H9 (cell line): ENCODE data around the gene DGKB. TPM values are rescaled to one million over a fixed set of nuclear protein-coding genes. Genes with fewer than 3 reads are reported as not detected.

Source experiments
- DNase-seq: peaks from one replicate; pipeline ENCODE4 v3.0.0-alpha.2; 2017
- H2AFZ ChIP-seq: one replicate; pipeline ENCODE4 v1.6.1; 2013; ENCODE audit warnings: mild to moderate bottlenecking, low read length, control low read depth, moderate library complexity
- H2AK5ac ChIP-seq: 2 replicates; pipeline ENCODE4 v1.6.1; 2013; ENCODE audit warnings: low read length, control low read depth, mixed read lengths; ENCODE audit not compliant: insufficient read length
- H2BK120ac ChIP-seq: one replicate; pipeline ENCODE4 v1.6.1; 2013; ENCODE audit warnings: low read depth, mild to moderate bottlenecking, low read length, control low read depth, inconsistent platforms; ENCODE audit not compliant: poor library complexity, severe bottlenecking
- H2BK12ac ChIP-seq: 2 replicates; pipeline ENCODE4 v1.6.1; 2013; ENCODE audit warnings: low read length, control low read depth, mixed read lengths, low read depth; ENCODE audit not compliant: insufficient read length
- H2BK15ac ChIP-seq: 2 replicates; pipeline ENCODE4 v1.6.1; 2013; ENCODE audit warnings: low read depth, low read length, control low read depth
- H2BK20ac ChIP-seq: one replicate; pipeline ENCODE4 v1.6.1; 2013; ENCODE audit warnings: low read depth, mild to moderate bottlenecking, low read length, control low read depth, inconsistent platforms; ENCODE audit not compliant: poor library complexity, severe bottlenecking
- H2BK5ac ChIP-seq: 2 replicates; pipeline ENCODE4 v1.6.1; 2013; ENCODE audit warnings: low read length, control low read depth, mixed read lengths; ENCODE audit not compliant: insufficient read length
- H3K14ac ChIP-seq: 2 replicates; pipeline ENCODE4 v1.6.1; 2013; ENCODE audit warnings: low read length, control low read depth; ENCODE audit not compliant: insufficient read depth
- H3K18ac ChIP-seq: 2 replicates; pipeline ENCODE4 v1.6.1; 2013; ENCODE audit warnings: low read depth, mild to moderate bottlenecking, mixed read lengths, low read length, control low read depth; ENCODE audit not compliant: insufficient read length
- H3K23ac ChIP-seq: 2 replicates; pipeline ENCODE4 v1.6.1; 2013; ENCODE audit warnings: low read length, control low read depth, mixed read lengths, low read depth; ENCODE audit not compliant: insufficient read length
- H3K23me2 ChIP-seq: 2 replicates; pipeline ENCODE4 v1.6.1; 2013; ENCODE audit warnings: low read depth, mild to moderate bottlenecking, mixed read lengths, low read length, control low read depth; ENCODE audit not compliant: insufficient read length, poor library complexity, severe bottlenecking
- H3K27ac ChIP-seq: 2 replicates; pipeline ENCODE4 v1.5.1; 2013; ENCODE audit warnings: low read length, control low read depth, mixed read lengths, low read depth; ENCODE audit not compliant: insufficient read length
- H3K27me3 ChIP-seq: 2 replicates; pipeline ENCODE4 v1.6.1; 2013; ENCODE audit warnings: low read length, control low read depth, inconsistent platforms; ENCODE audit not compliant: insufficient read depth
- H3K4ac ChIP-seq: 2 replicates; pipeline ENCODE4 v1.6.1; 2013; ENCODE audit warnings: low read depth, mild to moderate bottlenecking, control low read depth, inconsistent platforms, low read length, moderate library complexity
- H3K4me1 ChIP-seq: 2 replicates; pipeline ENCODE4 v1.6.1; 2013; ENCODE audit warnings: low read length, control low read depth, inconsistent platforms; ENCODE audit not compliant: insufficient read depth
- H3K4me2 ChIP-seq: 2 replicates; pipeline ENCODE4 v1.6.1; 2013; ENCODE audit warnings: low read length, control low read depth, mixed read lengths; ENCODE audit not compliant: insufficient read length, insufficient read depth
- H3K56ac ChIP-seq: 2 replicates; pipeline ENCODE4 v1.6.1; 2013; ENCODE audit warnings: low read depth, mild to moderate bottlenecking, mixed read lengths, low read length, control low read depth; ENCODE audit not compliant: insufficient read length
- H3K79me1 ChIP-seq: 2 replicates; pipeline ENCODE4 v1.6.1; 2013; ENCODE audit warnings: low read depth, mild to moderate bottlenecking, moderate library complexity, low read length, control low read depth, inconsistent platforms; ENCODE audit not compliant: insufficient read depth, poor library complexity, severe bottlenecking
- H3K79me2 ChIP-seq: 2 replicates; pipeline ENCODE4 v1.6.1; 2013; ENCODE audit warnings: low read length, control low read depth, inconsistent platforms; ENCODE audit not compliant: insufficient read depth
- H3K9ac ChIP-seq: 2 replicates; pipeline ENCODE4 v1.6.1; 2013; ENCODE audit warnings: low read length, control low read depth, mixed read lengths; ENCODE audit not compliant: insufficient read length; ENCODE audit errors: extremely low read depth
- H3K9me3 ChIP-seq: one replicate; pipeline ENCODE4 v1.6.1; 2013; ENCODE audit warnings: low read depth, low read length, inconsistent platforms; ENCODE audit not compliant: control insufficient read depth
- H3T11ph ChIP-seq: one replicate; pipeline ENCODE4 v1.6.1; 2013; ENCODE audit warnings: mild to moderate bottlenecking, low read length, control low read depth, inconsistent platforms
- H4K20me1 ChIP-seq: one replicate; pipeline ENCODE4 v1.6.1; 2013; ENCODE audit not compliant: control insufficient read depth, insufficient read length, insufficient read depth
- H4K5ac ChIP-seq: 2 replicates; pipeline ENCODE4 v1.6.1; 2013; ENCODE audit warnings: low read depth, mild to moderate bottlenecking, mixed read lengths, low read length, control low read depth; ENCODE audit not compliant: insufficient read length
- H4K8ac ChIP-seq: replicated peaks from 2 replicates; pipeline ENCODE4 v1.6.1; 2013; ENCODE audit warnings: low read length, control low read depth, mixed read lengths, low read depth; ENCODE audit not compliant: insufficient read length
- H4K91ac ChIP-seq: 2 replicates; pipeline ENCODE4 v1.6.1; 2013; ENCODE audit warnings: low read depth, mild to moderate bottlenecking, moderate library complexity, mixed read lengths, low read length, control low read depth; ENCODE audit not compliant: insufficient read length
- H3K27ac Mint-ChIP-seq, 3 experiments: 2 replicates in 2 of 3; 3 replicates in 1 of 3; pipeline ENCODE4 v1.8.0; 2020 to 2021; ENCODE audit warnings: mixed read lengths in 3 of 3, mild to moderate bottlenecking in 1 of 3, moderate library complexity in 1 of 3
- H3K27me3 Mint-ChIP-seq: 2 replicates; pipeline ENCODE4 v1.8.0; 2021; ENCODE audit warnings: low read depth, mild to moderate bottlenecking, moderate library complexity, mixed read lengths
- H3K36me3 Mint-ChIP-seq, 3 experiments: 2 replicates in 2 of 3; 3 replicates in 1 of 3; pipeline ENCODE4 v1.8.0; 2020 to 2021; ENCODE audit warnings: low read depth in 3 of 3, mixed read lengths in 3 of 3; ENCODE audit not compliant: insufficient read depth in 1 of 3
- H3K4me1 Mint-ChIP-seq, 2 experiments: 2 replicates each; pipeline ENCODE4 v1.8.0; 2020; ENCODE audit warnings: mixed read lengths in 2 of 2
- H3K4me3 Mint-ChIP-seq, 2 experiments: 2 replicates in 1 of 2; 3 replicates in 1 of 2; pipeline ENCODE4 v1.8.0; 2020 to 2021; ENCODE audit warnings: mild to moderate bottlenecking in 2 of 2, mixed read lengths in 2 of 2, moderate library complexity in 1 of 2
- H3K9me3 Mint-ChIP-seq, 2 experiments: 2 replicates in 1 of 2; 3 replicates in 1 of 2; pipeline ENCODE4 v1.8.0; 2020; ENCODE audit warnings: mild to moderate bottlenecking in 2 of 2, mixed read lengths in 2 of 2, moderate library complexity in 1 of 2
- WGBS: extraction: QIAGEN DNeasy Blood & Tissue Kit; methylation state at CpG from one replicate; pipeline ENCODE4 v1.1.7; 2013; ENCODE audit warnings: missing lambda C conversion rate, low lambda C conversion rate, mixed read lengths; ENCODE audit not compliant: insufficient read length; ENCODE audit errors: extremely low coverage; 5-methylcytosine and 5-hydroxymethylcytosine counted together
- total RNA-seq: library from RNA; stranded (reverse); gene quantifications from 2 replicates; pipeline ENCODE4 v1.2.1, GENCODE V29; 2021
- TF ChIP-seq, protein P1 (sequence below): fragments of 200-600 bp; sonication (generic); conservative IDR thresholded peaks from 3 replicates; pipeline ENCODE4 v1.8.0; 2021; ENCODE audit warnings: antibody characterized with exemption, mild to moderate bottlenecking

DGKB gene
- total RNA-seq, 1 experiment from 2014 or later: 0.26 TPM

DNA sequence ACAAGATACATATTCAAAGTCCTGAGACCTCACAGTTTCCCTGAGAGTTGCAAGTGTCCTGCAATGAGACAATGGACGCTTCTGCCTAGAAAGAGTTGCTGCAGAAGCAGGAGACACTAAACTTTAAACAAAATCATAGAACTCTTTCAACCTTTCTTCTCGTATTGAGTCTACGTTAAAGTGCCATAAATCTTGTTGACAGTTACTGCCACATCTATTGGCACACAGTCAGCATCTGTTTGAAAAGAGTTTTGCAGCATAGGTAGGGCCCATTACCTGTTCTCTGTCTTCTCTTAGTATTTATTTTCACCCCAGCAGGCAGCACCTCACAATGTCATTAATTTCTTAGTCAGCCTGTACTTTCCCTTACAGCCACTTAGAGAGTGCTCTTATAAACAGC lies 577.8 kb downstream of the DGKB start:
- H3K79me2 ChIP-seq: no peaks in the 10 kb centered on the region
- H2AFZ ChIP-seq: no peak overlapping the region
- H3K56ac ChIP-seq: no peak overlapping the region
- H3K27me3 Mint-ChIP-seq: no peaks in the 10 kb centered on the region; the same call in 1 of the 2 replicates
- H4K5ac ChIP-seq: no peak overlapping the region
- no peak for DNase-seq
- no peak overlapping the region for H2BK120ac ChIP-seq
- no peak overlapping the region for H3K9ac ChIP-seq
- peaks cover 0 to 3% (median 2%) of the 10 kb centered on the region in 3 experiments; a peak in 3 of 7 replicates for H3K36me3 Mint-ChIP-seq
- H3T11ph ChIP-seq: no peak overlapping the region
- H3K27me3 ChIP-seq: no peaks in the 10 kb centered on the region
- H2BK5ac ChIP-seq: no peak overlapping the region
- H3K23ac ChIP-seq: no peak overlapping the region
- H2AK5ac ChIP-seq: no peak overlapping the region
- H2BK15ac ChIP-seq: no peak overlapping the region
- H3K4me1 ChIP-seq: no peaks in the 10 kb centered on the region
- H3K18ac ChIP-seq: no peak overlapping the region
- peaks cover 0 to 3% of the 10 kb centered on the region in 2 experiments; a peak in 2 of 5 replicates for H3K9me3 Mint-ChIP-seq
- H3K4me2 ChIP-seq: no peak overlapping the region
- WGBS: no CpG with 5 or more reads among the region's 3 CpGs
- no peak overlapping the region for H3K27ac Mint-ChIP-seq
- H3K23me2 ChIP-seq: no peaks in the 10 kb centered on the region
- no peak overlapping the region for H4K8ac ChIP-seq
- no peak overlapping the region for H3K4me3 Mint-ChIP-seq
- H4K20me1 ChIP-seq: no peaks in the 10 kb centered on the region
- H2BK12ac ChIP-seq: no peak overlapping the region
- H3K27ac ChIP-seq: no peak overlapping the region
- H2BK20ac ChIP-seq: no peak overlapping the region
- no peaks in the 10 kb centered on the region for H3K79me1 ChIP-seq
- H3K4me1 Mint-ChIP-seq: peaks cover 4 to 7% of the 10 kb centered on the region in 2 experiments
- no peak overlapping the region for H3K4ac ChIP-seq
- H4K91ac ChIP-seq: no peak overlapping the region
- H3K9me3 ChIP-seq: no peaks in the 10 kb centered on the region
- TF ChIP-seq, protein P1, sequence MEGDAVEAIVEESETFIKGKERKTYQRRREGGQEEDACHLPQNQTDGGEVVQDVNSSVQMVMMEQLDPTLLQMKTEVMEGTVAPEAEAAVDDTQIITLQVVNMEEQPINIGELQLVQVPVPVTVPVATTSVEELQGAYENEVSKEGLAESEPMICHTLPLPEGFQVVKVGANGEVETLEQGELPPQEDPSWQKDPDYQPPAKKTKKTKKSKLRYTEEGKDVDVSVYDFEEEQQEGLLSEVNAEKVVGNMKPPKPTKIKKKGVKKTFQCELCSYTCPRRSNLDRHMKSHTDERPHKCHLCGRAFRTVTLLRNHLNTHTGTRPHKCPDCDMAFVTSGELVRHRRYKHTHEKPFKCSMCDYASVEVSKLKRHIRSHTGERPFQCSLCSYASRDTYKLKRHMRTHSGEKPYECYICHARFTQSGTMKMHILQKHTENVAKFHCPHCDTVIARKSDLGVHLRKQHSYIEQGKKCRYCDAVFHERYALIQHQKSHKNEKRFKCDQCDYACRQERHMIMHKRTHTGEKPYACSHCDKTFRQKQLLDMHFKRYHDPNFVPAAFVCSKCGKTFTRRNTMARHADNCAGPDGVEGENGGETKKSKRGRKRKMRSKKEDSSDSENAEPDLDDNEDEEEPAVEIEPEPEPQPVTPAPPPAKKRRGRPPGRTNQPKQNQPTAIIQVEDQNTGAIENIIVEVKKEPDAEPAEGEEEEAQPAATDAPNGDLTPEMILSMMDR: no peak
- no peak overlapping the region for H3K14ac ChIP-seq
